Breast epithelium (tissue), 4 donors: Measurements from ENCODE around the gene RGL1. TPM values are rescaled to one million over a fixed set of nuclear protein-coding genes. Genes with fewer than 3 reads are reported as not detected.

ENCODE experiments used
- DNase-seq, 2 donors: peaks; one replicate each; pipeline ENCODE4 v3.0.0-alpha.2; 2019; ENCODE audit warnings: low spot score in 2 of 2
- H3K27ac ChIP-seq, 2 donors: fragments of 200-600 bp; sonication (generic) in 1 of 2; one replicate each; pipeline ENCODE4 v1.5.1; 2016 to 2019; ENCODE audit warnings: mild to moderate bottlenecking in 1 of 2
- H3K27me3 ChIP-seq, 2 donors: fragments of 200-600 bp; sonication (generic) in 1 of 2; one replicate each; pipeline versions ENCODE4 v1.5.1 to v1.6.0; 2017 to 2019; ENCODE audit warnings: control low read depth in 1 of 2, mild to moderate bottlenecking in 1 of 2
- H3K36me3 ChIP-seq: fragments of 200-600 bp; one replicate; pipeline ENCODE4 v1.5.1; 2019
- H3K4me1 ChIP-seq, 2 donors: fragments of 200-600 bp; sonication (generic); one replicate each; pipeline ENCODE4 v1.5.1; 2016 to 2019; ENCODE audit warnings: control low read depth in 1 of 2
- H3K4me3 ChIP-seq, 3 donors: fragments of 200-600 bp; sonication (generic); 1 replicate in 2 of 3; 2 replicates in 1 of 3; pipeline ENCODE4 v1.5.1; 2016 to 2019; ENCODE audit warnings: mild to moderate bottlenecking in 3 of 3, moderate library complexity in 2 of 3
- H3K9me3 ChIP-seq, 2 donors: fragments of 200-600 bp; sonication (generic) in 1 of 2; one replicate each; pipeline ENCODE4 v1.5.1; 2016 to 2019; ENCODE audit warnings: control low read depth in 1 of 2
- CTCF ChIP-seq, 3 donors: fragments of 450-650 bp; IDR thresholded peaks; one replicate each; pipeline ENCODE4 v1.5.1; 2016 to 2017; ENCODE audit warnings: antibody characterized with exemption in 3 of 3, mild to moderate bottlenecking in 3 of 3, moderate library complexity in 3 of 3
- POLR2A ChIP-seq: fragments of 450-650 bp; IDR thresholded peaks from one replicate; pipeline ENCODE4 v1.6.1; 2016; ENCODE audit warnings: antibody characterized with exemption, mild to moderate bottlenecking, moderate library complexity
- POLR2AphosphoS5 ChIP-seq, 3 donors: sonication (generic); formaldehyde crosslinking; IDR thresholded peaks; one replicate each; pipeline ENCODE4 v1.6.1; 2017; ENCODE audit warnings: antibody characterized with exemption in 3 of 3
- intact Hi-C: fragments of 100-400 bp; cut with DNase I; formaldehyde crosslinking; loops from one replicate; pipeline ENCODE4 v1.15.1; 2023; ENCODE audit warnings: low total_unique reads
- total RNA-seq, 3 donors: library from RNA; depleted of rRNA; stranded (reverse); fragments of >200 nt; gene quantifications; one replicate each; pipeline ENCODE4 v1.1.0, GENCODE V29; 2016

RGL1 gene
- total RNA-seq, 3 donors from 2014 or later: 24.9 to 70.2 (median 26.8) TPM

GRCh38 chr1:183907070-183907469 is 102.2 kb downstream of the RGL1 start:
- Histone ChIP-seq H3K27ac (no peak overlapping the region), H3K4me3 (no peak overlapping the region), H3K36me3 (peaks cover 13% of the 10 kb centered on the region), H3K27me3 (no peaks in the 10 kb centered on the region), H3K9me3 (no peaks in the 10 kb centered on the region), H3K4me1 (no peaks in the 10 kb centered on the region)
- intact Hi-C loops: no loop called here
- no peak for DNase-seq
- no peak for TF ChIP-seq POLR2AphosphoS5 (IDR thresholded peaks at IDR 0.05)
- no peak for TF ChIP-seq POLR2A
- TF ChIP-seq CTCF (IDR thresholded peaks at IDR 0.05): no peak

GRCh38 chr1:183908079-183908478 is 103.2 kb downstream of the RGL1 start:
- no peaks in the 10 kb centered on the region for H3K9me3 ChIP-seq
- intact Hi-C loops: no loop called here
- TF ChIP-seq CTCF (IDR thresholded peaks at IDR 0.05): no peak
- no peak for TF ChIP-seq POLR2A
- TF ChIP-seq POLR2AphosphoS5 (IDR thresholded peaks at IDR 0.05): no peak
- DNase-seq: no peak
- H3K27ac ChIP-seq: no peak overlapping the region
- no peak overlapping the region for H3K4me3 ChIP-seq
- H3K36me3 ChIP-seq: peaks cover 18% of the 10 kb centered on the region
- no peaks in the 10 kb centered on the region for H3K4me1 ChIP-seq
- no peaks in the 10 kb centered on the region for H3K27me3 ChIP-seq

GRCh38 chr1:183909672-183910071 is 104.8 kb downstream of the RGL1 start:
- intact Hi-C loops: loop anchor here (10.0 kb wide), 1 partner anchor 255 kb away; the partner anchor contains the start of gene APOBEC4
- no peaks in the 10 kb centered on the region for H3K27me3 ChIP-seq
- H3K4me1 ChIP-seq: no peaks in the 10 kb centered on the region
- DNase-seq: no peak
- peaks cover 18% of the 10 kb centered on the region for H3K36me3 ChIP-seq
- H3K9me3 ChIP-seq: no peaks in the 10 kb centered on the region
- H3K27ac ChIP-seq: no peak overlapping the region
- no peak overlapping the region for H3K4me3 ChIP-seq
- TF ChIP-seq POLR2AphosphoS5 (IDR thresholded peaks at IDR 0.05) (no peak), CTCF (IDR thresholded peaks at IDR 0.05) (no peak), POLR2A (no peak)

- TF ChIP-seq CTCF (IDR thresholded peaks at IDR 0.05) (no peak), POLR2A (no peak), POLR2AphosphoS5 (IDR thresholded peaks at IDR 0.05) (no peak)
- no peaks in the 10 kb centered on the region for H3K27me3 ChIP-seq
- peak overlapping the region in 1 of 2 donors; percentile 10 for H3K27ac ChIP-seq
- no peak for DNase-seq
- H3K4me1 ChIP-seq: no peaks in the 10 kb centered on the region
- no peaks in the 10 kb centered on the region for H3K9me3 ChIP-seq
- intact Hi-C loops: loop anchor here (10.0 kb wide), 1 partner anchor 256 kb away; the partner anchor contains the start of gene APOBEC4
- H3K36me3 ChIP-seq: peaks cover 14% of the 10 kb centered on the region
- no peak overlapping the region for H3K4me3 ChIP-seq
Observed at GRCh38 chr1:183910845-183911244, 105.9 kb downstream of the RGL1 start.

GRCh38 chr1:183911285-183911684 is 106.4 kb downstream of the RGL1 start:
- Histone ChIP-seq H3K4me3 (no peak overlapping the region), H3K4me1 (no peaks in the 10 kb centered on the region), H3K27me3 (no peaks in the 10 kb centered on the region), H3K9me3 (no peaks in the 10 kb centered on the region), H3K36me3 (peaks cover 14% of the 10 kb centered on the region), H3K27ac (peak overlapping the region in 1 of 2 donors; percentile 10)
- DNase-seq: no peak
- TF ChIP-seq CTCF (IDR thresholded peaks at IDR 0.05): no peak
- TF ChIP-seq POLR2AphosphoS5 (IDR thresholded peaks at IDR 0.05): no peak
- no peak for TF ChIP-seq POLR2A
- intact Hi-C loops: loop anchor here (10.0 kb wide), 1 partner anchor 256 kb away; the partner anchor contains the start of gene APOBEC4
